Mesenchymal stem cell (in vitro differentiated cells and primary cell): ENCODE measurements around the gene TLCD5.

Experiments
- DNase-seq: peaks from one replicate; pipeline ENCODE4 v3.0.0-alpha.2; 2013
- H2AFZ ChIP-seq: one replicate; pipeline ENCODE4 v1.6.1; 2013; ENCODE audit warnings: low read depth, mild to moderate bottlenecking, control low read depth, inconsistent platforms, low read length, moderate library complexity
- H2AK5ac ChIP-seq: 2 replicates; pipeline ENCODE4 v1.6.1; 2013; ENCODE audit warnings: low read length, moderate library complexity, mild to moderate bottlenecking, inconsistent platforms; ENCODE audit not compliant: severe bottlenecking
- H2BK120ac ChIP-seq: one replicate; pipeline ENCODE4 v1.6.1; 2013; ENCODE audit warnings: low read depth, mild to moderate bottlenecking, inconsistent platforms, low read length, moderate library complexity
- H2BK12ac ChIP-seq, 2 experiments: one replicate each; pipeline ENCODE4 v1.6.1; 2013; ENCODE audit warnings: inconsistent platforms in 2 of 2, low read length in 2 of 2, mild to moderate bottlenecking in 2 of 2, moderate library complexity in 2 of 2, control low read depth in 1 of 2
- H2BK15ac ChIP-seq: one replicate; pipeline ENCODE4 v1.6.1; 2013; ENCODE audit warnings: mild to moderate bottlenecking, low read depth, inconsistent platforms; ENCODE audit not compliant: poor library complexity, severe bottlenecking
- H2BK5ac ChIP-seq: 2 replicates; pipeline ENCODE4 v1.6.1; 2013; ENCODE audit warnings: low read depth, mild to moderate bottlenecking, low read length, control low read depth, inconsistent platforms; ENCODE audit not compliant: poor library complexity, severe bottlenecking
- H3K14ac ChIP-seq, 2 experiments: one replicate each; pipeline ENCODE4 v1.6.1; 2013; ENCODE audit warnings: inconsistent platforms in 2 of 2, low read length in 2 of 2, control low read depth in 1 of 2, mild to moderate bottlenecking in 1 of 2, moderate library complexity in 1 of 2
- H3K18ac ChIP-seq, 2 experiments: one replicate each; pipeline ENCODE4 v1.6.1; 2013; ENCODE audit warnings: inconsistent platforms in 2 of 2, low read length in 2 of 2, control low read depth in 1 of 2, low read depth in 1 of 2, mild to moderate bottlenecking in 1 of 2
- H3K23ac ChIP-seq, 2 experiments: one replicate each; pipeline ENCODE4 v1.6.1; 2013; ENCODE audit warnings: inconsistent platforms in 2 of 2, low read length in 2 of 2, mild to moderate bottlenecking in 2 of 2, moderate library complexity in 2 of 2, control low read depth in 1 of 2
- H3K27ac ChIP-seq: 2 replicates; pipeline ENCODE4 v1.5.1; 2013; ENCODE audit warnings: mild to moderate bottlenecking, moderate library complexity, low read length, control low read depth, inconsistent platforms; ENCODE audit not compliant: poor library complexity, severe bottlenecking
- H3K27me3 ChIP-seq, 2 experiments: 2 replicates each; pipeline versions ENCODE4 v1.6.1 to v1.7.0; 2013; ENCODE audit warnings: low read length in 2 of 2, mild to moderate bottlenecking in 2 of 2, moderate library complexity in 2 of 2, control low read depth in 1 of 2, inconsistent platforms in 1 of 2; ENCODE audit not compliant: control insufficient read depth in 1 of 2, insufficient read depth in 1 of 2
- H3K36me3 ChIP-seq, 2 experiments: 2 replicates each; pipeline versions ENCODE4 v1.6.1 to v1.7.0; 2013; ENCODE audit warnings: low read length in 2 of 2, control low read depth in 1 of 2, inconsistent platforms in 1 of 2, low read depth in 1 of 2, mild to moderate bottlenecking in 1 of 2; ENCODE audit not compliant: insufficient read depth in 2 of 2, control insufficient read depth in 1 of 2
- H3K4ac ChIP-seq, 2 experiments: one replicate each; pipeline ENCODE4 v1.6.1; 2013; ENCODE audit warnings: inconsistent platforms in 2 of 2, low read length in 2 of 2, mild to moderate bottlenecking in 2 of 2, moderate library complexity in 2 of 2, control low read depth in 1 of 2, low read depth in 1 of 2
- H3K4me1 ChIP-seq: 2 replicates; pipeline ENCODE4 v1.6.1; 2013; ENCODE audit warnings: low read depth, low read length, control low read depth; ENCODE audit not compliant: control insufficient read depth, insufficient read depth
- H3K4me2 ChIP-seq: 2 replicates; pipeline ENCODE4 v1.6.1; 2013; ENCODE audit warnings: low read length, mild to moderate bottlenecking, inconsistent platforms; ENCODE audit not compliant: poor library complexity, severe bottlenecking
- H3K4me3 ChIP-seq, 2 experiments: 2 replicates each; pipeline versions ENCODE4 v1.5.1 to v1.7.0; 2013; ENCODE audit warnings: low read length in 2 of 2, mild to moderate bottlenecking in 2 of 2, control low read depth in 1 of 2, low read depth in 1 of 2; ENCODE audit not compliant: insufficient read depth in 1 of 2
- H3K79me1 ChIP-seq: replicated peaks from 2 replicates; pipeline ENCODE4 v1.6.1; 2013; ENCODE audit warnings: mild to moderate bottlenecking, control low read depth, low read length, inconsistent platforms; ENCODE audit not compliant: poor library complexity, severe bottlenecking
- H3K9ac ChIP-seq: 2 replicates; pipeline ENCODE4 v1.7.0; 2013; ENCODE audit warnings: mild to moderate bottlenecking, low read length, moderate library complexity
- H3K9me3 ChIP-seq: 2 replicates; pipeline ENCODE4 v1.7.0; 2013; ENCODE audit warnings: mild to moderate bottlenecking, low read length; ENCODE audit not compliant: control insufficient read depth
- H4K8ac ChIP-seq: one replicate; pipeline ENCODE4 v1.6.1; 2013; ENCODE audit warnings: inconsistent platforms, mild to moderate bottlenecking, low read length, moderate library complexity
- H4K91ac ChIP-seq: one replicate; pipeline ENCODE4 v1.6.1; 2013; ENCODE audit warnings: mild to moderate bottlenecking, low read length, inconsistent platforms
- WGBS: methylation state at CpG from one replicate; pipeline ENCODE4 v1.1.7; 2013; ENCODE audit warnings: mixed read lengths; 5-methylcytosine and 5-hydroxymethylcytosine counted together

The TLCD5 gene

GRCh38 chr11:120336641-120337354 is 11.7 kb downstream of the TLCD5 start:
- Histone ChIP-seq H2BK12ac (peak overlapping the region in 1 of 2 experiments; percentile 29), H3K4ac (peak overlapping the region; percentile 77), H3K9ac (peak overlapping the region; percentile 95), H3K9me3 (no peaks in the 10 kb centered on the region), H2BK5ac (peak overlapping the region; percentile 99), H3K18ac (peak overlapping the region; percentile 88 to 92), H2AFZ (peak overlapping the region; percentile 36), H3K4me3 (peak overlapping the region; percentile 94 to 97), H3K27me3 (no peaks in the 10 kb centered on the region), H3K79me1 (peaks cover 6% of the 10 kb centered on the region), H3K4me1 (peaks cover 5% of the 10 kb centered on the region), H4K8ac (no peak overlapping the region), H2AK5ac (no peak overlapping the region), H2BK15ac (peak overlapping the region; percentile 96), H3K36me3 (no peaks in the 10 kb centered on the region), H3K27ac (peak overlapping the region; percentile 88), H2BK120ac (peak overlapping the region; percentile 96), H3K23ac (peak overlapping the region in 1 of 2 experiments; percentile 46), H4K91ac (peak overlapping the region; percentile 84), H3K4me2 (peak overlapping the region; percentile 62), H3K14ac (peak overlapping the region; percentile 58 to 68)
- peak; percentile 56 for DNase-seq
- under 1% methylated on average over 45 of the region's 56 CpGs for WGBS

- Histone ChIP-seq H4K91ac (no peak overlapping the region), H2BK15ac (peak overlapping the region; percentile 16), H3K23ac (peak overlapping the region in 1 of 2 experiments; percentile 46), H2AK5ac (no peak overlapping the region), H3K4ac (peak overlapping the region in 1 of 2 experiments; percentile 77), H3K27me3 (no peaks in the 10 kb centered on the region), H2BK5ac (peak overlapping the region; percentile 54), H2BK12ac (no peak overlapping the region), H2BK120ac (no peak overlapping the region), H2AFZ (no peak overlapping the region), H3K4me2 (peak overlapping the region; percentile 62), H3K18ac (peak overlapping the region; percentile 69 to 88), H3K4me3 (peak overlapping the region; percentile 94 to 97), H4K8ac (no peak overlapping the region), H3K79me1 (peaks cover 6% of the 10 kb centered on the region), H3K9me3 (no peaks in the 10 kb centered on the region), H3K27ac (peak overlapping the region; percentile 88), H3K14ac (peak overlapping the region in 1 of 2 experiments; percentile 68), H3K9ac (peak overlapping the region; percentile 95), H3K4me1 (peaks cover 3% of the 10 kb centered on the region), H3K36me3 (no peaks in the 10 kb centered on the region)
- WGBS, result 12% methylated on average over 15 of the region's 18 CpGs
- DNase-seq, result peak; percentile 61
These were observed 12.4 kb downstream of the TLCD5 start for GRCh38 chr11:120337355-120338106.

- Histone ChIP-seq H3K27me3 (no peaks in the 10 kb centered on the region), H3K9me3 (no peaks in the 10 kb centered on the region), H3K27ac (peak overlapping the region; percentile 88), H4K91ac (no peak overlapping the region), H2BK120ac (no peak overlapping the region), H3K23ac (no peak overlapping the region), H2BK12ac (no peak overlapping the region), H4K8ac (no peak overlapping the region), H3K79me1 (peaks cover 3% of the 10 kb centered on the region), H3K14ac (no peak overlapping the region), H2BK15ac (no peak overlapping the region), H3K9ac (peak overlapping the region; percentile 95), H3K4me3 (peak overlapping the region; percentile 28 to 97), H2BK5ac (no peak overlapping the region), H3K36me3 (no peaks in the 10 kb centered on the region), H3K18ac (no peak overlapping the region), H3K4ac (no peak overlapping the region), H2AK5ac (no peak overlapping the region), H3K4me1 (peaks cover 3% of the 10 kb centered on the region), H3K4me2 (peak overlapping the region; percentile 77), H2AFZ (no peak overlapping the region)
- DNase-seq, result peak; percentile 52
- WGBS, result 49% methylated on average over 4 of the region's 7 CpGs
These were observed 13.2 kb downstream of the TLCD5 start for GRCh38 chr11:120338107-120338933.
